ENCODE data around the gene PCK2.

PCK2 gene

DNA sequence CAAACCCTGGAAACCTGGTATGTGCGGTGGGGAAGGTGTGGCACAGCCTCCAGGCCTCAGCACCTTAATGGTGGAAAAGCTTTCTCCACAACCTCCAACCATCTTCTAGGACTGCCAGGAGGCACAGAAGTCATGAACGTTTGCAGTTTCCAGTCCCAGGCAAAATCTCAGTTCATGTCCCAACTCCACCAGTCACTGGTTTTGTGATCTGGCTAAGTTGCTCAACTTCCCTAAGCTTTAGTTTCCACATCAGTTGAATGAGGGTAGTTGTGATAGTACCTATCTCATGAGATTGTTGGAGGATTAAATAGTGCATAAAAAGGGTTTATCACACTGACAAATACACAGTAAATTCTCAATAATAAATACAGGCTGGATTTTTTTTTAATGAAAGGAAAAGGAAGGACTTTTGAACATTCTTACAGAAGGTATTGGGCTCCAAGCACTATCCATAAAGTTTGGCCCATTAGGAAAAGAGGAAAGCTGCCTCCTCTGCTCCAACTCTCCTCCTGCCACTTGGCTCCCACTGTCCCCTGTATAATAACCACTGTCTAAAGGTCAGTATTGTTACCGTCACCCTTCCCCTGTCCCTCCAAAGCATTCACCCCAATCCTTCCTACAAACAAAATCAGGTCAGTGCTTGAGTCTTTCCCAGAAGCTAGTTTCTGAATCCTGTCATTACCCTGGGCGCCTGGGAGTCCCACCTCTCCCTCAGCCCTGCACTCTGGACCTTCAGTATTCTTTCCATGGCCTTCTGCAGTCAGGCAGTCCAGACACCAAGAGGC, 6.3 kb downstream of the PCK2 start:
- no peak overlapping the region for H3K27ac ChIP-seq (ENCODE audit: extremely low read depth, low read depth, low read length)
- POLR2A ChIA-PET = interaction anchor here (1.6 kb wide), 1 partner anchor 14 kb away, joined by 4 read pairs; the partner anchor contains the start of genes DCAF11 and NRL
- peaks cover 0 to 59% of the 10 kb centered on the region in 2 experiments; a peak in 2 of 3 replicates for H3K36me3 ChIP-seq (ENCODE audit: control insufficient read depth in 2 of 2, insufficient read depth in 1 of 2, low read length in 2 of 2)
- no peaks in the 10 kb centered on the region for H3K4me1 ChIP-seq (ENCODE audit: control insufficient read depth, insufficient read depth, low read length)
- no peak overlapping the region for H3K4me3 ChIP-seq (ENCODE audit: low read depth, low read length)
- TF ChIP-seq ZSCAN23 (tag by site-specific recombination; IDR thresholded peaks at IDR 0.05) (no peak), ZNF394 (tag by site-specific recombination; IDR thresholded peaks at IDR 0.05; ENCODE audit: borderline replicate concordance) (no peak), ZNF670 (tag by site-specific recombination; IDR thresholded peaks at IDR 0.05; ENCODE audit: low read depth) (no peak)
- CTCF ChIA-PET = interaction anchor here (1.1 to 2.1 kb wide), 3 partner anchors 9 to 60 kb away, joined by 3 to 13 read pairs (median 7); partner anchors contain the start of gene IRF9
- no peaks in the 10 kb centered on the region for H3K9me3 ChIP-seq (ENCODE audit: control insufficient read depth, insufficient read depth, low read depth, low read length)

DNA sequence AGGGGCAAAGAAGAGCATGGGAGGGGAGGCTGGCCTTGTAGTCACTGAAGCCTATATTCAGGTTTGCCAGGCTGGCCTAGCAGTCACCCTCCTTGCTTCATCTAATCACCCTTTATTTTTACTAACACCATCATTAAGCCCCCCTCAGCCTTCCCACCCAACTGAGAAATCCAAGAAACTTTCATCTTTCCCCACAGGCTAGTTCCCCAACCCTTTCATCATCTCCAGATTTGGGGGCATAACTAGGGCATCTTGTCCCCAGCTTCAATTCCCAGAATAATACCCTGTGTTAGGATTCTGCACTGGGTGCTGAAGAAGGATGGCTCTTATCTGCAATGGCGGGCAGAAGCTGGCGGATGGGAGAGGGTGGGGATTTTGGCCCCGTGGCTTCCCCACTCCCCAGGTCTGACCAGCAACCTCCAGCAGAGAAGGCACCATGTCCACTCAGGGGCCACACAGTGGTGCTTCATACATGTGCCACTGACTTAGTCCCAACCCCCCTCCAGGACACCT, 6.9 kb downstream of the PCK2 start:
- Histone ChIP-seq H3K4me1 (ENCODE audit: control insufficient read depth, insufficient read depth, low read length) (no peaks in the 10 kb centered on the region), H3K27ac (ENCODE audit: extremely low read depth, low read depth, low read length) (no peak overlapping the region), H3K36me3 (ENCODE audit: control insufficient read depth in 2 of 2, insufficient read depth in 1 of 2, low read length in 2 of 2) (peaks cover 0 to 59% of the 10 kb centered on the region in 2 experiments; a peak in 2 of 3 replicates), H3K9me3 (ENCODE audit: control insufficient read depth, insufficient read depth, low read depth, low read length) (no peaks in the 10 kb centered on the region), H3K4me3 (ENCODE audit: low read depth, low read length) (no peak overlapping the region)
- TF ChIP-seq ZNF701 (tag by site-specific recombination; IDR thresholded peaks at IDR 0.05) = no peak
- TF ChIP-seq, protein P1, sequence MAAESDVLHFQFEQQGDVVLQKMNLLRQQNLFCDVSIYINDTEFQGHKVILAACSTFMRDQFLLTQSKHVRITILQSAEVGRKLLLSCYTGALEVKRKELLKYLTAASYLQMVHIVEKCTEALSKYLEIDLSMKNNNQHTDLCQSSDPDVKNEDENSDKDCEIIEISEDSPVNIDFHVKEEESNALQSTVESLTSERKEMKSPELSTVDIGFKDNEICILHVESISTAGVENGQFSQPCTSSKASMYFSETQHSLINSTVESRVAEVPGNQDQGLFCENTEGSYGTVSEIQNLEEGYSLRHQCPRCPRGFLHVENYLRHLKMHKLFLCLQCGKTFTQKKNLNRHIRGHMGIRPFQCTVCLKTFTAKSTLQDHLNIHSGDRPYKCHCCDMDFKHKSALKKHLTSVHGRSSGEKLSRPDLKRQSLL (tag by site-specific recombination; IDR thresholded peaks at IDR 0.05) = no peak
- TF ChIP-seq, protein P2, sequence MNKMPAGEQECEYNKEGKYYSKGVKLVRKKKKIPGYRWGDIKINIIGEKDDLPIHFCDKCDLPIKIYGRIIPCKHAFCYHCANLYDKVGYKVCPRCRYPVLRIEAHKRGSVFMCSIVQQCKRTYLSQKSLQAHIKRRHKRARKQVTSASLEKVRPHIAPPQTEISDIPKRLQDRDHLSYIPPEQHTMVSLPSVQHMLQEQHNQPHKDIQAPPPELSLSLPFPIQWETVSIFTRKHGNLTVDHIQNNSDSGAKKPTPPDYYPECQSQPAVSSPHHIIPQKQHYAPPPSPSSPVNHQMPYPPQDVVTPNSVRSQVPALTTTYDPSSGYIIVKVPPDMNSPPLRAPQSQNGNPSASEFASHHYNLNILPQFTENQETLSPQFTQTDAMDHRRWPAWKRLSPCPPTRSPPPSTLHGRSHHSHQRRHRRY (tag by site-specific recombination; IDR thresholded peaks at IDR 0.05) = no peak
- no peak for TF ChIP-seq ZNF37A (tag by site-specific recombination; IDR thresholded peaks at IDR 0.05)
- TF ChIP-seq OSR2 (tag by site-specific recombination; IDR thresholded peaks at IDR 0.05) = no peak
- TF ChIP-seq MYNN (tag by site-specific recombination; IDR thresholded peaks at IDR 0.05; ENCODE audit: borderline replicate concordance) = no peak
- TF ChIP-seq ZNF707 (tag by site-specific recombination; IDR thresholded peaks at IDR 0.05) = no peak
- CTCF ChIA-PET = interaction anchor here (1.6 to 2.1 kb wide), 2 partner anchors 8 to 60 kb away, joined by 7 to 13 read pairs; partner anchors contain the start of gene IRF9
- POLR2A ChIA-PET = interaction anchor here (1.6 kb wide), 1 partner anchor 14 kb away, joined by 4 read pairs; the partner anchor contains the start of genes DCAF11 and NRL

DNA sequence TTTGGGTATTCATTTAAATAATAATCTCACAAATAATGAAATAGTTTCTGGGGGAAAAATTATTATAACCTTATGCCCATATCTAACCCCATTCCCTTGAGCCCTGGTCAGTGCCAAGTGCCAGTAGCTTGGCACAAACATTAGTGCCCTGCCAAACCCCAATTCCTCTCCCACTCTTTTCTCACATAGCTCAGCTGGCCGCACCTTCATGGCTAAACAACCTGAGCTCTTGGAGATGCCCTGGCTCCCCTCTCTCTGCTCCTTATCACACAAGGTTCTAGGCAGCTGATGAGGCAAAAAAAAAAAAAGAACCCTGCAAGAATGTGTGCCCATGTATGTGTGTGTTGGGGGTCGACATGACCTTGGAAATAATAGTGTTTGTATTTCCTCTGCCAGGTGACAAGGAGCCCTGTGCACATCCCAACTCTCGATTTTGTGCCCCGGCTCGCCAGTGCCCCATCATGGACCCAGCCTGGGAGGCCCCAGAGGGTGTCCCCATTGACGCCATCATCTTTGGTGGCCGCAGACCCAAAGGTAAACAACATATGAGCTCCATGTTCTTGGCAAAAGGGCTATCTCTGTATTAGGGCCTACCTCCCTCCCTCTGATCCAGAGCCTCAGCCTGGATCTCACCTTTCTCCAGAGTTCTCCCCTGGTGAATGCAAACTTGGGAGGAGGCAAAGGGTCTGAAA, 8.4 kb downstream of the PCK2 start:
- POLR2A ChIA-PET = interaction anchor here (0.7 to 1.9 kb wide), 5 partner anchors 8 to 1109 kb away, joined by 3 to 14 read pairs (median 3); partner anchors contain the start of genes DCAF11 and PCK2
- H3K27ac ChIP-seq (ENCODE audit: extremely low read depth, low read depth, low read length) = no peak overlapping the region
- H3K4me3 ChIP-seq (ENCODE audit: low read depth, low read length) = no peak overlapping the region
- peaks cover 0 to 53% of the 10 kb centered on the region in 2 experiments; a peak in 2 of 3 replicates for H3K36me3 ChIP-seq (ENCODE audit: control insufficient read depth in 2 of 2, insufficient read depth in 1 of 2, low read length in 2 of 2)
- H3K9me3 ChIP-seq (ENCODE audit: control insufficient read depth, insufficient read depth, low read depth, low read length) = no peaks in the 10 kb centered on the region
- H3K4me1 ChIP-seq (ENCODE audit: control insufficient read depth, insufficient read depth, low read length) = no peaks in the 10 kb centered on the region
- TF ChIP-seq, protein P3, sequence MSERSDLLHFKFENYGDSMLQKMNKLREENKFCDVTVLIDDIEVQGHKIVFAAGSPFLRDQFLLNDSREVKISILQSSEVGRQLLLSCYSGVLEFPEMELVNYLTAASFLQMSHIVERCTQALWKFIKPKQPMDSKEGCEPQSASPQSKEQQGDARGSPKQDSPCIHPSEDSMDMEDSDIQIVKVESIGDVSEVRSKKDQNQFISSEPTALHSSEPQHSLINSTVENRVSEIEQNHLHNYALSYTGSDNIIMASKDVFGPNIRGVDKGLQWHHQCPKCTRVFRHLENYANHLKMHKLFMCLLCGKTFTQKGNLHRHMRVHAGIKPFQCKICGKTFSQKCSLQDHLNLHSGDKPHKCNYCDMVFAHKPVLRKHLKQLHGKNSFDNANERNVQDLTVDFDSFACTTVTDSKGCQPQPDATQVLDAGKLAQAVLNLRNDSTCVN (tag by site-specific recombination; optimal IDR thresholded peaks at IDR 0.05) = no peak
- TF ChIP-seq ZBTB20 (tag by site-specific recombination; IDR thresholded peaks at IDR 0.05) (no peak), ZBTB7A (tag by site-specific recombination; IDR thresholded peaks at IDR 0.05; ENCODE audit: low read depth) (no peak), GLI4 (tag by site-specific recombination; IDR thresholded peaks at IDR 0.05) (no peak), ZNF426 (tag by site-specific recombination; IDR thresholded peaks at IDR 0.05) (no peak)
- CTCF ChIA-PET = interaction anchor here (0.7 to 8.9 kb wide), 3 partner anchors 9 to 22 kb away, joined by 3 to 145 read pairs (median 6); partner anchors contain the start of gene PCK2

Measured in HEK293 (cell line).